Neuronal stem cell (in vitro differentiated cells): ENCODE results near the gene PRSS56.

Experiments used
- DNase-seq: peaks from one replicate; pipeline ENCODE4 v3.0.0-alpha.2; 2013; ENCODE audit warnings: low spot score
- H2AFZ ChIP-seq: one replicate; pipeline ENCODE4 v1.6.1; 2013; ENCODE audit warnings: mild to moderate bottlenecking, low read length, inconsistent platforms
- H2AK5ac ChIP-seq: 2 replicates; pipeline ENCODE4 v1.6.1; 2013; ENCODE audit warnings: low read depth, mild to moderate bottlenecking, inconsistent platforms, low read length, moderate library complexity, mixed read lengths
- H2BK120ac ChIP-seq: 2 replicates; pipeline ENCODE4 v1.6.1; 2013; ENCODE audit warnings: low read depth, mild to moderate bottlenecking, inconsistent platforms, low read length, moderate library complexity, mixed read lengths
- H2BK12ac ChIP-seq: one replicate; pipeline ENCODE4 v1.6.1; 2013; ENCODE audit warnings: low read length, inconsistent platforms
- H2BK15ac ChIP-seq: 2 replicates; pipeline ENCODE4 v1.6.1; 2013; ENCODE audit warnings: mild to moderate bottlenecking, low read length, inconsistent platforms, mixed read lengths
- H2BK5ac ChIP-seq: one replicate; pipeline ENCODE4 v1.6.1; 2013; ENCODE audit warnings: inconsistent platforms, mild to moderate bottlenecking, low read length, moderate library complexity
- H3K14ac ChIP-seq: one replicate; pipeline ENCODE4 v1.6.1; 2013; ENCODE audit warnings: low read length, inconsistent platforms
- H3K18ac ChIP-seq: 2 replicates; pipeline ENCODE4 v1.6.1; 2013; ENCODE audit warnings: low read length, inconsistent platforms
- H3K23ac ChIP-seq: 2 replicates; pipeline ENCODE4 v1.6.1; 2013; ENCODE audit warnings: low read depth, mild to moderate bottlenecking, mixed read lengths, low read length, inconsistent platforms; ENCODE audit not compliant: poor library complexity
- H3K27ac ChIP-seq: replicated peaks from 3 replicates; pipeline ENCODE4 v1.5.1; 2013; ENCODE audit warnings: low read length, inconsistent platforms
- H3K27me3 ChIP-seq, 3 experiments: 2 replicates each; pipeline ENCODE4 v1.6.1; 2013; ENCODE audit warnings: low read length in 3 of 3, mild to moderate bottlenecking in 2 of 3, inconsistent platforms in 1 of 3, low read depth in 1 of 3, mixed read lengths in 1 of 3, moderate library complexity in 1 of 3; ENCODE audit not compliant: control insufficient read depth in 3 of 3, insufficient read depth in 3 of 3
- H3K36me3 ChIP-seq, 2 donors: replicated peaks in 1 of 2; 2 replicates each; pipeline ENCODE4 v1.6.1; 2013; ENCODE audit warnings: low read length in 2 of 2; ENCODE audit not compliant: control insufficient read depth in 2 of 2, insufficient read depth in 2 of 2
- H3K4ac ChIP-seq: 2 replicates; pipeline ENCODE4 v1.6.1; 2013; ENCODE audit warnings: inconsistent platforms, mild to moderate bottlenecking, low read length, moderate library complexity
- H3K4me1 ChIP-seq, 2 donors: 1 replicate in 1 of 2; 2 replicates in 1 of 2; pipeline ENCODE4 v1.6.1; 2013; ENCODE audit warnings: low read length in 2 of 2, low read depth in 1 of 2; ENCODE audit not compliant: control insufficient read depth in 2 of 2, insufficient read depth in 1 of 2
- H3K4me2 ChIP-seq: one replicate; pipeline ENCODE4 v1.6.1; 2013; ENCODE audit warnings: mild to moderate bottlenecking, low read length, inconsistent platforms; ENCODE audit not compliant: insufficient read depth, poor library complexity, severe bottlenecking
- H3K4me3 ChIP-seq, 2 donors: 2 replicates each; pipeline ENCODE4 v1.5.1; 2013; ENCODE audit warnings: low read length in 2 of 2, mild to moderate bottlenecking in 2 of 2, inconsistent platforms in 1 of 2, moderate library complexity in 1 of 2
- H3K79me1 ChIP-seq: one replicate; pipeline ENCODE4 v1.6.1; 2013; ENCODE audit warnings: low read depth, mild to moderate bottlenecking, inconsistent platforms, low read length, moderate library complexity
- H3K9ac ChIP-seq: one replicate; pipeline ENCODE4 v1.6.1; 2013; ENCODE audit warnings: mild to moderate bottlenecking, low read depth, low read length, inconsistent platforms; ENCODE audit not compliant: poor library complexity
- H3K9me3 ChIP-seq, 2 donors: replicated peaks in 1 of 2; 2 replicates each; pipeline versions ENCODE3 to v1.6.1; 2013; ENCODE audit warnings: low read length in 2 of 2, mild to moderate bottlenecking in 2 of 2, inconsistent platforms in 1 of 2, low read depth in 1 of 2, mixed read lengths in 1 of 2, moderate library complexity in 1 of 2; ENCODE audit not compliant: control insufficient read depth in 2 of 2, insufficient read depth in 1 of 2
- H4K8ac ChIP-seq: one replicate; pipeline ENCODE4 v1.6.1; 2013; ENCODE audit warnings: low read depth, mild to moderate bottlenecking, inconsistent platforms, low read length, moderate library complexity
- H4K91ac ChIP-seq: one replicate; pipeline ENCODE4 v1.6.1; 2013; ENCODE audit warnings: low read length, low read depth, mild to moderate bottlenecking, inconsistent platforms; ENCODE audit not compliant: poor library complexity
- WGBS, 2 donors: extraction: QIAGEN DNeasy Blood & Tissue Kit; methylation state at CpG; one replicate each; pipeline ENCODE4 v1.1.7; 2013; ENCODE audit warnings: missing lambda C conversion rate in 2 of 2, mixed read lengths in 1 of 2; ENCODE audit not compliant: insufficient read length in 2 of 2, insufficient replicate concordance in 1 of 2; ENCODE audit errors: extremely low coverage in 2 of 2; 5-methylcytosine and 5-hydroxymethylcytosine counted together

PRSS56 gene

DNA sequence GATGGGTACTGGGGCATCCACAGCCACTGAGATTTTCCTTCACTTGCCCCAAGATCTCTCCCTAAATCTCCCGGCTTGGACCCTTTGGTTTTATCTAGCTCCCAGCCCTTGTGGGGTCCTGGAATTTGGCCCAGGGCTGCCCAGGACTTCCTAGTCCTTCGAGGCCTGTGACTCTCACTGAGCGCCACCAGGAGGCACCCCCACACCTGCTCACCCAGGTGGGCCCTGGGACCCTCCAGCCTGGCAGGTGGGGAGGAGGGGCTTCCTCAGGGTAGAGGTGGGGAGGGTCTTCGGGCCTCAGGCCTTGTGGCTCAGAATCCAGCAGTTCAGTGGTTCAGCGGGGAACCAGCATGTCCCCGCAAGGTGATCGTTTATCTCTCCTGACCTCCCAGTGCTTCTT lies 11.9 kb upstream of the PRSS56 start:
- Histone ChIP-seq H4K91ac (no peak overlapping the region), H2BK5ac (no peak overlapping the region), H3K79me1 (peaks cover 3% of the 10 kb centered on the region), H2BK12ac (no peak overlapping the region), H3K36me3 (no peaks in the 10 kb centered on the region), H3K14ac (no peak overlapping the region), H3K27me3 (peaks cover 11 to 75% (median 20%) of the 10 kb centered on the region in 3 experiments), H2BK15ac (no peak overlapping the region), H4K8ac (no peak overlapping the region), H2BK120ac (no peak overlapping the region), H3K4me2 (no peak overlapping the region), H3K23ac (no peak overlapping the region), H3K18ac (no peak overlapping the region), H2AFZ (no peak overlapping the region), H3K9ac (no peak overlapping the region), H3K27ac (no peak overlapping the region), H3K4me3 (no peak overlapping the region), H2AK5ac (peak overlapping the region; percentile 54), H3K4ac (no peak overlapping the region), H3K4me1 (peaks cover 14 to 16% of the 10 kb centered on the region in 2 donors), H3K9me3 (peaks cover 0 to 3% of the 10 kb centered on the region in 2 donors)
- no CpG with 5 or more reads among the region's 7 CpGs for WGBS, 2 donors
- DNase-seq, result no peak

DNA sequence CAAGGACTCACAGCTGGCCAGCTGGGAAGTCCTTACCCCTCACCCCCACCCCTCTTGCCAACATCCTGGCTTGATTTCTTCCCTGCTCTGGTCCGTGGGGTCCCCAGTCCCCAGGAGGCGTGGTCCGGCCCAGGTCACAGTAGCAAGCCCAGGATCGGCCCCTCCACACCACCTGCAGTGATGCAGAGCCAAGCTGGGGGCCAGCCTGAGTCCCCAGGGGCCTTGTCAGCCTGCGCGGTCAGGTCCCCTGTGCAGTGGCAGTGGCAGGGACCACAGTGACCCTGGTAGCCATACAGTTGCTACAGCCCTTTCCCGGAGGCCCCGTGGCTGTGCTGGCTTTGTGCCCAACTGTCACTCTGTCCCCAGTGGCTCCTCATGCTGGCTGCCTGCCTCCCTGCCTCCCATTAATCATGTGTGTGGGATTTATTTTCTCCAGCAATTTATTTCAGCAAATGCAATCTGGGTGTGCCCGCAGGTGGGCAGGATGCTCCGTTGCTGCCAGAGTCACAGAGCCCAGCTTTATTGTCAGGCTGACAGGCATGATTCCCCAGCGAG lies 8.8 kb upstream of the PRSS56 start:
- Histone ChIP-seq H3K4me1 (peaks cover 4 to 5% of the 10 kb centered on the region in 2 donors), H2AK5ac (peak overlapping the region; percentile 86), H3K9me3 (no peaks in the 10 kb centered on the region), H4K8ac (no peak overlapping the region), H3K4me2 (no peak overlapping the region), H3K23ac (peak overlapping the region; percentile 23), H3K36me3 (no peaks in the 10 kb centered on the region), H4K91ac (no peak overlapping the region), H3K18ac (peak overlapping the region; percentile 49), H2BK12ac (peak overlapping the region; percentile 87), H3K4me3 (no peak overlapping the region), H3K79me1 (peaks cover 3% of the 10 kb centered on the region), H3K9ac (no peak overlapping the region), H2BK5ac (peak overlapping the region; percentile 54), H3K27ac (no peak overlapping the region), H3K14ac (peak overlapping the region; percentile 75), H2BK120ac (no peak overlapping the region), H2AFZ (no peak overlapping the region), H3K4ac (no peak overlapping the region), H3K27me3 (peaks cover 0 to 74% (median 0%) of the 10 kb centered on the region in 3 experiments), H2BK15ac (no peak overlapping the region)
- no CpG with 5 or more reads among the region's 11 CpGs for WGBS, 2 donors
- DNase-seq, result no peak

DNA sequence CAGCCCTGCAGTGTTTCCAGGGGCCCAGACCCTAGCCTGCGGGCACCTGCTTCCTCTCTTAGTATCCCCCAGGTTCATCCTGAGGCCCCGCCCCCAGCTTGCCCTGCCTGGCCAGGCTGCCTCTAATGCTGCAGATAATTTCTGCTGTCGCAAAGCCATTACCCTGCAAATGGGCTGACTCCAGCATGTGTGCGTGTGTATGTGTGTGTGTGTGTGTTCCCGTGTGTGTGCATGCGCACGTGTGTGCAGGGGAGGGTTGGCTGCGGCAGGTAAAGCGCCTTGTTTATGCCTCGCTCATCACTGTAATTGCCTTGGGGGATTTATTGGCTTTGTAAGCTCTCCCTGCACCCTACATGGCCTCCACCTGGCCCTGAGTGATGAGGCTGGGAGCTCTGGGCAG lies 7.6 kb upstream of the PRSS56 start:
- Histone ChIP-seq H4K91ac (no peak overlapping the region), H2AFZ (no peak overlapping the region), H2BK120ac (no peak overlapping the region), H3K18ac (peak overlapping the region; percentile 51), H2AK5ac (peak overlapping the region; percentile 65), H3K79me1 (peaks cover 3% of the 10 kb centered on the region), H3K36me3 (no peaks in the 10 kb centered on the region), H2BK5ac (peak overlapping the region; percentile 39), H3K4ac (no peak overlapping the region), H3K27ac (no peak overlapping the region), H3K4me3 (no peak overlapping the region), H2BK15ac (no peak overlapping the region), H3K9me3 (no peaks in the 10 kb centered on the region), H3K14ac (no peak overlapping the region), H3K27me3 (peaks cover 0 to 71% (median 0%) of the 10 kb centered on the region in 3 experiments), H3K23ac (peak overlapping the region; percentile 4), H3K4me2 (no peak overlapping the region), H2BK12ac (peak overlapping the region; percentile 49), H3K9ac (no peak overlapping the region), H3K4me1 (no peaks in the 10 kb centered on the region), H4K8ac (no peak overlapping the region)
- no peak for DNase-seq
- WGBS, 2 donors, result no CpG with 5 or more reads among the region's 10 CpGs

DNA sequence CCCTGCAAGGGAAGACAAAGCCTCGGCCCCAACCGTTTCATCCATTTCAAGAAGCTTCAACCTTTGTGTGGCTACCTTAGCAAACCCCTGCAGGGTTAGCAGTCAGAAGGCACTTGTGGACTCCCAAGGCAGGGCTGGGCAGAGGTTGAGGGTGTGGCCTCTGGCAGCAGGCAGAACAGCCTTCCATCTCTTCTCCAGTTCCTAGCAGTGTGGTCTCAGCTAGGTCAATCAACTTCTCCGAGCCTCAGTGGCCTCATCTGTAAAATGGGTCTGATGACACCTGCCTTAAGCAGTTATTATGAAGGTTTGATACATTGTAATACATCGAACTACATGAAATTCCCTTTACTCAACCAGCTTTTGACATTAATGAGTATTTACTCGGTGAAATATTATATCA lies 6.8 kb upstream of the PRSS56 start:
- no peak overlapping the region for H3K4me3 ChIP-seq
- H3K27me3 ChIP-seq, result peaks cover 0 to 71% (median 0%) of the 10 kb centered on the region in 3 experiments
- no peak for DNase-seq
- no peak overlapping the region for H3K27ac ChIP-seq
- no peaks in the 10 kb centered on the region for H3K36me3 ChIP-seq
- peak overlapping the region; percentile 39 for H2BK5ac ChIP-seq
- H2BK120ac ChIP-seq, result no peak overlapping the region
- no peak overlapping the region for H4K91ac ChIP-seq
- no peak overlapping the region for H2AFZ ChIP-seq
- H3K79me1 ChIP-seq, result peaks cover 3% of the 10 kb centered on the region
- no peaks in the 10 kb centered on the region for H3K9me3 ChIP-seq
- H3K9ac ChIP-seq, result no peak overlapping the region
- no peak overlapping the region for H3K4ac ChIP-seq
- H4K8ac ChIP-seq, result no peak overlapping the region
- H2AK5ac ChIP-seq, result no peak overlapping the region
- no peaks in the 10 kb centered on the region for H3K4me1 ChIP-seq
- no peak overlapping the region for H2BK15ac ChIP-seq
- no peak overlapping the region for H2BK12ac ChIP-seq
- H3K14ac ChIP-seq, result no peak overlapping the region
- no peak overlapping the region for H3K4me2 ChIP-seq
- H3K18ac ChIP-seq, result no peak overlapping the region
- no peak overlapping the region for H3K23ac ChIP-seq
- no CpG with 5 or more reads among the region's 5 CpGs for WGBS, 2 donors
